GM21825 (cell line): ENCODE measurements around the gene CDC16.

Experiments
- ATAC-seq: cut with Tn5 transposase; IDR thresholded peaks from one replicate; pipeline ENCODE4 v1.9.1; 2021; ENCODE audit warnings: mild to moderate bottlenecking, moderate library complexity; ENCODE audit not compliant: unreplicated experiment

The CDC16 gene

GRCh38 chr13:114296902-114297301, 62.2 kb downstream of the CDC16 start:
- no peak for ATAC-seq

- no peak for ATAC-seq
These were observed 64.2 kb downstream of the CDC16 start for GRCh38 chr13:114298866-114299265.

- no peak for ATAC-seq
These were observed 65.1 kb downstream of the CDC16 start for GRCh38 chr13:114299604-114300305.

GRCh38 chr13:114303700-114304327, 69.1 kb downstream of the CDC16 start:
- no peak for ATAC-seq

- no peak for ATAC-seq
These were observed 69.8 kb downstream of the CDC16 start for GRCh38 chr13:114304346-114305034.

- ATAC-seq = no peak
These were observed 74.4 kb downstream of the CDC16 start for GRCh38 chr13:114309086-114309485.

- no peak for ATAC-seq
These were observed 75.2 kb downstream of the CDC16 start for GRCh38 chr13:114309806-114310410.

- ATAC-seq = no peak
These were observed 76.3 kb downstream of the CDC16 start for GRCh38 chr13:114310956-114311355.

GRCh38 chr13:114311387-114311786, 76.7 kb downstream of the CDC16 start:
- no peak for ATAC-seq

- no peak for ATAC-seq
These were observed 77.2 kb downstream of the CDC16 start for GRCh38 chr13:114311908-114312307.

- ATAC-seq = no peak
These were observed 78.6 kb downstream of the CDC16 start for GRCh38 chr13:114313061-114313860.

GRCh38 chr13:114314074-114314912, 79.6 kb downstream of the CDC16 start, which contains the start of gene CHAMP1:
Gene CHAMP1, plus strand, starts transcription at chr13:114314503. Its CDS starts 9,340 bp downstream, at chr13:114323843.
- ATAC-seq = peak; percentile 79

GRCh38 chr13:114315074-114315785, 80.5 kb downstream of the CDC16 start:
- no peak for ATAC-seq

GRCh38 chr13:114318624-114319023, 83.9 kb downstream of the CDC16 start:
- no peak for ATAC-seq

- no peak for ATAC-seq
These were observed 84.8 kb downstream of the CDC16 start for GRCh38 chr13:114319441-114319913.

- ATAC-seq = no peak
These were observed 85.4 kb downstream of the CDC16 start for GRCh38 chr13:114320065-114320464.

GRCh38 chr13:114321256-114321655, 86.6 kb downstream of the CDC16 start:
- ATAC-seq = no peak
